ENCODE results near the gene ADAMTSL5. TPM values are rescaled to one million over a fixed set of nuclear protein-coding genes. Genes with fewer than 3 reads are reported as not detected.
"Not testable (repeated sequence)": the region's sequence is repeated elsewhere in the genome, so short reads cannot be mapped to it uniquely, and the experiment has no call there.

Gene ADAMTSL5
- 10.3 TPM for polyA plus RNA-seq (2013, experiment 1 of 2; ENCODE audit: insufficient read length)
- 11.7 TPM for polyA plus RNA-seq (2013, experiment 2 of 2; ENCODE audit: insufficient read length)

- DNase-seq: peak; percentile 65
Observed at GRCh38 chr19:1512671-1513498, at the start of gene ADAMTSL5. TSS of gene ADAMTSL5 (minus strand) at chr19:1513019. CDS start at chr19:1510943, 2,076 bp downstream.

GRCh38 chr19:1561236-1561842, 48.5 kb upstream of the ADAMTSL5 start:
- DNase-seq: no peak

GRCh38 chr19:1560286-1560882, 47.6 kb upstream of the ADAMTSL5 start:
- no peak for DNase-seq

- DNase-seq: no peak
Observed at GRCh38 chr19:1558552-1558951, 45.7 kb upstream of the ADAMTSL5 start.

GRCh38 chr19:1556390-1557070, 43.7 kb upstream of the ADAMTSL5 start:
- no peak for DNase-seq

- no peak for DNase-seq
Observed at GRCh38 chr19:1555487-1556389, 42.9 kb upstream of the ADAMTSL5 start.

GRCh38 chr19:1554968-1555367, 42.1 kb upstream of the ADAMTSL5 start:
- DNase-seq: no peak

- DNase-seq: no peak
Observed at GRCh38 chr19:1553415-1553814, 40.6 kb upstream of the ADAMTSL5 start.

- DNase-seq: no peak
Observed at GRCh38 chr19:1551068-1552040, 38.5 kb upstream of the ADAMTSL5 start.

- no peak for DNase-seq
Observed at GRCh38 chr19:1549332-1549945, 36.6 kb upstream of the ADAMTSL5 start.

- no peak for DNase-seq
Observed at GRCh38 chr19:1540365-1540925, 27.6 kb upstream of the ADAMTSL5 start.

- not testable (repeated sequence) for DNase-seq
Observed at GRCh38 chr19:1539749-1540148, 26.9 kb upstream of the ADAMTSL5 start.

GRCh38 chr19:1538978-1539377, 26.2 kb upstream of the ADAMTSL5 start:
- no peak for DNase-seq

- DNase-seq: not testable (repeated sequence)
Observed at GRCh38 chr19:1535699-1536098, 22.9 kb upstream of the ADAMTSL5 start.

- DNase-seq: no peak
Observed at GRCh38 chr19:1534972-1535371, 22.2 kb upstream of the ADAMTSL5 start.

- DNase-seq: no peak
Observed at GRCh38 chr19:1533510-1534150, 20.8 kb upstream of the ADAMTSL5 start.

GRCh38 chr19:1532003-1532402, 19.2 kb upstream of the ADAMTSL5 start:
- no peak for DNase-seq

- DNase-seq: no peak
Observed at GRCh38 chr19:1531587-1531986, 18.8 kb upstream of the ADAMTSL5 start.

- DNase-seq: not testable (repeated sequence)
Observed at GRCh38 chr19:1530856-1531255, 18.0 kb upstream of the ADAMTSL5 start.
